H1 (cell line): ENCODE results near the gene ZBTB44. TPM values are rescaled to one million over a fixed set of nuclear protein-coding genes. Genes with fewer than 3 reads are reported as not detected.

ENCODE experiments used
- CBX5 ChIP-seq: fragments of 300-800, 300-1000 bp; sonication (generic); IDR thresholded peaks from 2 replicates; pipeline ENCODE4 v1.7.1; 2016; ENCODE audit warnings: antibody characterized with exemption, low read length, low read depth
- POLR2A ChIP-seq, 2 experiments: IDR thresholded peaks; 1 replicate in 1 of 2; 2 replicates in 1 of 2; pipeline ENCODE4 v1.6.1; 2011; ENCODE audit warnings: low read depth in 2 of 2, low read length in 2 of 2, mild to moderate bottlenecking in 2 of 2; ENCODE audit errors: control extremely low read depth in 1 of 2
- SP2 ChIP-seq: IDR thresholded peaks from 2 replicates; pipeline ENCODE4 v1.6.1; 2012; ENCODE audit warnings: mild to moderate bottlenecking, low read length, inconsistent platforms
- TAF1 ChIP-seq: IDR thresholded peaks from 2 replicates; pipeline ENCODE4 v1.6.1; 2011; ENCODE audit warnings: mild to moderate bottlenecking, low read depth, low read length
- TBP ChIP-seq: IDR thresholded peaks from 2 replicates; pipeline ENCODE4 v1.6.1; 2011; ENCODE audit warnings: low read depth, low read length, improper control_type of control experiment
- polyA plus RNA-seq, 7 experiments: library from polyadenylated mRNA; depleted of rRNA in 3 of 7; stranded (reverse) in 5 of 7; unstranded in 2 of 7; fragments of >200 nt in 5 of 7; fragments of 200-250 nt in 2 of 7; gene quantifications; 1 replicate in 5 of 7; 2 replicates in 1 of 7; 4 replicates in 1 of 7; pipeline versions ENCODE4 v1.2.1 to v1.2.3, GENCODE V29; 2011 to 2013; ENCODE audit warnings: missing spikeins in 2 of 7, mixed read lengths in 2 of 7
- total RNA-seq: library from RNA; stranded (reverse); fragmentation: NEBNext Ultra II Directional; extraction: Animal tissue kit (Norgen Biotek cat#: 25700); gene quantifications from 2 replicates; pipeline ENCODE4 v1.2.1, GENCODE V29; 2021

ZBTB44 gene
- total and polyA plus RNA-seq, 2 of the 8 experiments (the other 6 are each of a cell fraction or from before 2014, with no cell fraction given): 37.2 to 158 TPM

GRCh38 chr11:130183878-130184610, 130.7 kb downstream of the ZBTB44 start (continued):
- TF ChIP-seq TBP (no peak), TAF1 (no peak), SP2 (no peak), POLR2A (IDR thresholded peaks at IDR 0.05; ENCODE audit: control extremely low read depth in 1 of 2, low read depth in 2 of 2, low read length in 2 of 2) (no peak), CBX5 (no peak)
